Chondrocyte (in vitro differentiated cells): ENCODE results near the gene GPSM1. TPM values are rescaled to one million over a fixed set of nuclear protein-coding genes. Genes with fewer than 3 reads are reported as not detected.

Experiments used
- DNase-seq: peaks from one replicate; pipeline ENCODE4 v3.0.0; 2021; ENCODE audit warnings: mixed read lengths, low spot score
- H3K27ac Mint-ChIP-seq: one replicate; pipeline ENCODE4 v1.8.0; 2021; ENCODE audit warnings: mild to moderate bottlenecking, moderate library complexity, mixed read lengths; ENCODE audit not compliant: unreplicated experiment
- H3K27me3 Mint-ChIP-seq: 2 replicates; pipeline ENCODE4 v1.8.0; 2021; ENCODE audit warnings: low read depth, mixed read lengths
- H3K36me3 Mint-ChIP-seq: 2 replicates; pipeline ENCODE4 v1.8.0; 2021; ENCODE audit warnings: low read depth, mixed read lengths
- H3K4me1 Mint-ChIP-seq: 2 replicates; pipeline ENCODE4 v1.8.0; 2021; ENCODE audit warnings: low read depth, mild to moderate bottlenecking, mixed read lengths
- H3K4me3 Mint-ChIP-seq: one replicate; pipeline ENCODE4 v1.8.0; 2021; ENCODE audit warnings: mild to moderate bottlenecking, moderate library complexity, mixed read lengths; ENCODE audit not compliant: unreplicated experiment
- H3K9me3 Mint-ChIP-seq: 2 replicates; pipeline ENCODE4 v1.8.0; 2021; ENCODE audit warnings: low read depth, mixed read lengths
- CTCF ChIP-seq: fragments of 200-600 bp; sonication (generic); IDR thresholded peaks from 2 replicates; pipeline ENCODE4 v1.5.0; 2021; ENCODE audit warnings: antibody characterized with exemption, mild to moderate bottlenecking, moderate library complexity
- total RNA-seq: library from RNA; stranded (reverse); gene quantifications from 3 replicates; pipeline ENCODE4 v1.2.1, GENCODE V29; 2021

The GPSM1 gene
- total RNA-seq, 1 donor from 2014 or later, result 40.0 TPM

GRCh38 chr9:136287960-136288753 is 39.2 kb upstream of the GPSM1 start:
- no peak for DNase-seq
- H3K27ac Mint-ChIP-seq, result no peak overlapping the region
- peaks cover 4% of the 10 kb centered on the region for H3K4me1 Mint-ChIP-seq
- H3K4me3 Mint-ChIP-seq, result no peak overlapping the region
- TF ChIP-seq CTCF, result no peak
- no peaks in the 10 kb centered on the region for H3K36me3 Mint-ChIP-seq
- H3K27me3 Mint-ChIP-seq, result peaks cover 26% of the 10 kb centered on the region
- no peaks in the 10 kb centered on the region for H3K9me3 Mint-ChIP-seq

GRCh38 chr9:136289651-136290507 is 37.5 kb upstream of the GPSM1 start:
- H3K4me1 Mint-ChIP-seq, result no peaks in the 10 kb centered on the region
- no peaks in the 10 kb centered on the region for H3K36me3 Mint-ChIP-seq
- no peak for DNase-seq
- H3K27ac Mint-ChIP-seq, result no peak overlapping the region
- TF ChIP-seq CTCF, result no peak
- H3K27me3 Mint-ChIP-seq, result peaks cover 23% of the 10 kb centered on the region
- no peaks in the 10 kb centered on the region for H3K9me3 Mint-ChIP-seq
- H3K4me3 Mint-ChIP-seq, result no peak overlapping the region

DNA sequence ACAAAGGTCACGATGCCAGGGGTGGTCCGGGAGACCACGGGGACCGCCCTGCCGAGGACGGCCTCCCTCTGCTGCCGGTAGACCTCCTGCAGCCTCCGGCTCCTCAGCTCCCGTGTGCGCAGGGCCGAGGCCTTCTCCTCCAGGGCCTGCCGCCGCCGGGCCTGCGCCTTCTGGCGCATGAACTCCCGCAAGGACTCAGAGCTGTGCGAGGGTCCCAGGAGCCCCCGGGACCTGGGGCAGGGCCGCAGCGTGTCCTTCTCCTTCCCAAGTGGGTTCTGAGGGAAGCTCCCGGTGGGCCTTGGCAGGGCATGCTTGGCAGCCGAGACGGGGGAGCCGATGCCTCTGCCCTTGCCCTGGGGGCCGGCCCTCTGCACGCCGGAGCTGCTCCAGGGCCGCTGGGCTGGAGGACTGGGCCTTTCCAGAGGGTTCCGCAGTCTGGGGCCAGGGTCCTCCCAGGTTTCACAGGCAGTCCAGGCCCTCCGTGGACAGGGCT is 36.8 kb upstream of the GPSM1 start:
- no peak for TF ChIP-seq CTCF
- H3K4me1 Mint-ChIP-seq, result no peaks in the 10 kb centered on the region
- no peaks in the 10 kb centered on the region for H3K36me3 Mint-ChIP-seq
- no peak for DNase-seq
- no peak overlapping the region for H3K4me3 Mint-ChIP-seq
- H3K9me3 Mint-ChIP-seq, result no peaks in the 10 kb centered on the region
- H3K27me3 Mint-ChIP-seq, result peaks cover 23% of the 10 kb centered on the region
- no peak overlapping the region for H3K27ac Mint-ChIP-seq

GRCh38 chr9:136291306-136292025 is 35.9 kb upstream of the GPSM1 start:
- no peak for DNase-seq
- H3K9me3 Mint-ChIP-seq, result no peaks in the 10 kb centered on the region
- H3K4me1 Mint-ChIP-seq, result no peaks in the 10 kb centered on the region
- H3K27me3 Mint-ChIP-seq, result peaks cover 21% of the 10 kb centered on the region
- H3K27ac Mint-ChIP-seq, result no peak overlapping the region
- no peaks in the 10 kb centered on the region for H3K36me3 Mint-ChIP-seq
- TF ChIP-seq CTCF, result no peak
- H3K4me3 Mint-ChIP-seq, result no peak overlapping the region

- no peak for TF ChIP-seq CTCF
- Mint-ChIP-seq H3K36me3 (no peaks in the 10 kb centered on the region), H3K4me1 (no peaks in the 10 kb centered on the region), H3K27me3 (peaks cover 17% of the 10 kb centered on the region), H3K4me3 (no peak overlapping the region), H3K27ac (no peak overlapping the region), H3K9me3 (no peaks in the 10 kb centered on the region)
- DNase-seq, result no peak
These were observed 35.3 kb upstream of the GPSM1 start for GRCh38 chr9:136292026-136292538.
